IMR-90 (cell line): Measurements from ENCODE around the gene OVOL1. TPM values are rescaled to one million over a fixed set of nuclear protein-coding genes. Genes with fewer than 3 reads are reported as not detected.

Source experiments
- ATAC-seq: fragments of 200-7000 bp; cut with Tn5 transposase; 2 replicates; pipeline ENCODE4 v1.9.1; 2020; ENCODE audit warnings: low read depth, mild to moderate bottlenecking, moderate library complexity
- BruUV-seq: library from RNA; stranded (reverse); fragments of 400-500 nt; replicated peaks from 2 replicates; lab custom pipeline; 2021; lab: Mats Ljungman, UMichigan
- CTCF ChIA-PET: fragments of 300-600 bp; formaldehyde crosslinking; extraction: SDS; loops from one replicate; lab custom pipeline; 2021; ENCODE audit warnings: antibody characterized with exemption; lab: Yijun Ruan, JAX
- POLR2A ChIA-PET: fragments of 300-600 bp; sonication (Branson Sonifier 250); formaldehyde crosslinking; loops from one replicate; lab custom pipeline; 2022; ENCODE audit warnings: antibody characterized with exemption; ENCODE audit not compliant: unreplicated experiment; lab: Charles Lee
- DNase-seq: peaks from one replicate; pipeline ENCODE4 v3.0.0; 2013
- H2AFZ ChIP-seq: replicated peaks from 2 replicates; pipeline ENCODE3; 2013; ENCODE audit warnings: low read length, mild to moderate bottlenecking; ENCODE audit not compliant: poor library complexity
- H2AK5ac ChIP-seq: 2 replicates; pipeline ENCODE4 v1.6.1; 2013; ENCODE audit warnings: low read depth, low read length, inconsistent platforms
- H2AK9ac ChIP-seq: replicated peaks from 2 replicates; pipeline ENCODE3; 2013; ENCODE audit warnings: mild to moderate bottlenecking, low read depth, low read length, moderate library complexity; ENCODE audit not compliant: poor library complexity
- H2BK120ac ChIP-seq: 2 replicates; pipeline ENCODE4 v1.6.1; 2013; ENCODE audit warnings: low read depth, low read length, inconsistent platforms
- H2BK15ac ChIP-seq: 3 replicates; pipeline ENCODE4 v1.6.1; 2013; ENCODE audit warnings: low read depth, low read length, inconsistent platforms
- H2BK20ac ChIP-seq: 2 replicates; pipeline ENCODE4 v1.6.1; 2013; ENCODE audit warnings: low read depth, mild to moderate bottlenecking, inconsistent platforms, low read length, moderate library complexity
- H2BK5ac ChIP-seq: 2 replicates; pipeline ENCODE4 v1.6.1; 2013; ENCODE audit warnings: mild to moderate bottlenecking, low read depth, low read length, inconsistent platforms; ENCODE audit not compliant: poor library complexity, severe bottlenecking
- H3K14ac ChIP-seq: replicated peaks from 2 replicates; pipeline ENCODE4 v1.6.1; 2013; ENCODE audit warnings: low read depth, low read length, inconsistent platforms
- H3K18ac ChIP-seq: 2 replicates; pipeline ENCODE4 v1.6.1; 2013; ENCODE audit warnings: low read depth, low read length, control low read depth
- H3K23ac ChIP-seq: 2 replicates; pipeline ENCODE4 v1.6.1; 2013; ENCODE audit warnings: low read depth, low read length, inconsistent platforms
- H3K27ac ChIP-seq: 2 replicates; pipeline ENCODE4 v1.5.1; 2013; ENCODE audit warnings: mild to moderate bottlenecking, control low read depth, low read length; ENCODE audit not compliant: insufficient read depth
- H3K27me3 ChIP-seq: 2 replicates; pipeline ENCODE4 v1.6.1; 2013; ENCODE audit warnings: low read length; ENCODE audit not compliant: control insufficient read depth, insufficient read depth
- H3K36me3 ChIP-seq: 2 replicates; pipeline ENCODE4 v1.6.1; 2013; ENCODE audit warnings: low read length, mixed read lengths; ENCODE audit not compliant: control insufficient read depth, insufficient read depth
- H3K4ac ChIP-seq: 2 replicates; pipeline ENCODE4 v1.6.1; 2013; ENCODE audit warnings: low read depth, low read length, inconsistent platforms
- H3K4me1 ChIP-seq: 2 replicates; pipeline ENCODE4 v1.6.1; 2013; ENCODE audit warnings: low read length, mixed read lengths; ENCODE audit not compliant: control insufficient read depth, insufficient read depth
- H3K4me2 ChIP-seq: 2 replicates; pipeline ENCODE4 v1.6.1; 2013; ENCODE audit warnings: low read depth, mild to moderate bottlenecking, control low read depth, low read length, moderate library complexity
- H3K4me3 ChIP-seq: 2 replicates; pipeline ENCODE4 v1.5.1; 2013; ENCODE audit warnings: low read depth, mild to moderate bottlenecking, control low read depth, low read length, moderate library complexity; ENCODE audit not compliant: insufficient read depth
- H3K56ac ChIP-seq: 2 replicates; pipeline ENCODE4 v1.6.1; 2013; ENCODE audit warnings: low read length, inconsistent platforms; ENCODE audit not compliant: insufficient read depth; ENCODE audit errors: extremely low read depth
- H3K79me1 ChIP-seq, 2 experiments: 2 replicates each; pipeline ENCODE4 v1.6.1; 2013; ENCODE audit warnings: low read length in 2 of 2, inconsistent platforms in 1 of 2, low read depth in 1 of 2
- H3K9ac ChIP-seq: 2 replicates; pipeline ENCODE4 v1.6.1; 2013; ENCODE audit warnings: low read depth, low read length, control low read depth
- H3K9me1 ChIP-seq: 2 replicates; pipeline ENCODE4 v1.6.1; 2013; ENCODE audit warnings: low read length, inconsistent platforms; ENCODE audit not compliant: insufficient read depth
- H3K9me3 ChIP-seq: 2 replicates; pipeline ENCODE4 v1.6.1; 2013; ENCODE audit warnings: low read length; ENCODE audit not compliant: control insufficient read depth, insufficient read depth
- H4K20me1 ChIP-seq: 2 replicates; pipeline ENCODE4 v1.6.1; 2013; ENCODE audit warnings: low read length, inconsistent platforms; ENCODE audit not compliant: insufficient read depth
- H4K5ac ChIP-seq: 2 replicates; pipeline ENCODE4 v1.6.1; 2013; ENCODE audit warnings: mild to moderate bottlenecking, low read depth, low read length, control low read depth
- H4K8ac ChIP-seq, 2 experiments: 2 replicates each; pipeline ENCODE4 v1.6.1; 2013; ENCODE audit warnings: low read depth in 2 of 2, low read length in 2 of 2, control low read depth in 1 of 2, inconsistent platforms in 1 of 2
- H4K91ac ChIP-seq: 2 replicates; pipeline ENCODE4 v1.6.1; 2013; ENCODE audit warnings: low read depth, low read length, inconsistent platforms; ENCODE audit not compliant: insufficient read depth
- BHLHE40 ChIP-seq: fragments of 150-350 bp; IDR thresholded peaks from 2 replicates; pipeline ENCODE4 v1.6.1; 2016; ENCODE audit warnings: mild to moderate bottlenecking, low read depth, low read length
- CHD1 ChIP-seq: IDR thresholded peaks from 2 replicates; pipeline ENCODE4 v1.6.1; 2012; ENCODE audit warnings: low read depth, low read length, improper control_type of control experiment
- ELK1 ChIP-seq: fragments of 150-350 bp; IDR thresholded peaks from 2 replicates; pipeline ENCODE4 v1.6.1; 2016; ENCODE audit warnings: low read depth, mild to moderate bottlenecking, low read length, moderate library complexity, borderline replicate concordance
- MXI1 ChIP-seq: IDR thresholded peaks from 2 replicates; pipeline ENCODE4 v1.6.1; 2012; ENCODE audit warnings: low read depth, mild to moderate bottlenecking, low read length, moderate library complexity, borderline replicate concordance
- NFE2L2 ChIP-seq: fragments of 150-350 bp; IDR thresholded peaks from 2 replicates; pipeline ENCODE4 v1.6.1; 2016; ENCODE audit warnings: low read depth, mild to moderate bottlenecking, low read length
- RAD21 ChIP-seq: IDR thresholded peaks from 2 replicates; pipeline ENCODE4 v1.6.1; 2012; ENCODE audit warnings: low read length, improper control_type of control experiment
- RFX5 ChIP-seq: IDR thresholded peaks from 2 replicates; pipeline ENCODE4 v1.8.0; 2012; ENCODE audit warnings: low read depth, mild to moderate bottlenecking, low read length, moderate library complexity
- SMC3 ChIP-seq: fragments of 150-350 bp; IDR thresholded peaks from 2 replicates; pipeline ENCODE4 v1.6.1; 2016; ENCODE audit warnings: low read depth, mild to moderate bottlenecking, antibody characterized with exemption, low read length, moderate library complexity
- WGBS, 2 experiments: methylation state at CpG; one replicate each; pipeline versions ENCODE4 v1.1.5 to v1.1.7; 2013; ENCODE audit warnings: missing lambda C conversion rate in 2 of 2; ENCODE audit not compliant: insufficient read length in 1 of 2; ENCODE audit errors: extremely low coverage in 2 of 2; 5-methylcytosine and 5-hydroxymethylcytosine counted together
- dilution Hi-C: fragments of 300-500 bp; cut with HindIII; formaldehyde crosslinking; loops from one replicate; pipeline ENCODE4 v1.14.3; 2018; ENCODE audit warnings: low sequenced_read_pairs; ENCODE audit not compliant: unreplicated experiment
- in situ Hi-C: fragments of 300-500 bp; cut with MboI; formaldehyde crosslinking; loops from 3 replicates; pipeline ENCODE4 v1.14.3; 2019; ENCODE audit warnings: low sequenced_read_pairs, inconsistent platforms, mixed read lengths
- intact Hi-C: fragments of 100-400 bp; cut with micrococcal nuclease; formaldehyde crosslinking; loops from 2 replicates; pipeline ENCODE4 v1.10.0; 2022
- polyA plus RNA-seq, 3 experiments: library from polyadenylated mRNA; depleted of rRNA; stranded (reverse); fragments of >200 nt; gene quantifications; 2 replicates each; pipeline ENCODE4 v1.2.3, GENCODE V29; 2012; ENCODE audit warnings: low replicate concordance in 1 of 3
- total RNA-seq: library from RNA; depleted of rRNA; stranded (reverse); fragments of >200 nt; gene quantifications from 2 replicates; pipeline ENCODE4 v1.2.3, GENCODE V29; 2012
- TF ChIP-seq, protein P1 (sequence below): conservative IDR thresholded peaks from 2 replicates; pipeline ENCODE4 v1.5.1; 2012; ENCODE audit warnings: mild to moderate bottlenecking, low read depth, low read length, improper control_type of control experiment

Gene OVOL1
- total and polyA plus RNA-seq, 2 of the 4 experiments (the other 2 are of a cell fraction), result not detected

- intact Hi-C loops (no loop called here), in situ Hi-C loops (no loop called here), dilution Hi-C loops (no loop called here)
- no peak overlapping the region for H4K8ac ChIP-seq
- peak overlapping the region; percentile 32 for H2AFZ ChIP-seq
- H2BK5ac ChIP-seq, result no peak overlapping the region
- 91% methylated on average over 14 of the region's 23 CpGs; no CpG with 5 or more reads in 1 of the 2 experiments for WGBS, 2 experiments
- H3K23ac ChIP-seq, result no peak overlapping the region; the same call in 1 of the 2 replicates
- H3K27me3 ChIP-seq, result peaks cover 5% of the 10 kb centered on the region; the same call in 1 of the 2 replicates
- BruUV-seq, result no TSS peak
- CTCF ChIA-PET, result no interaction called here
- H2BK20ac ChIP-seq, result no peak overlapping the region
- no peak overlapping the region for H2AK9ac ChIP-seq
- no peak overlapping the region for H3K56ac ChIP-seq
- H4K5ac ChIP-seq, result no peak overlapping the region
- peaks cover 3% of the 10 kb centered on the region; the same call in 1 of the 2 replicates for H3K4me1 ChIP-seq
- no peak for DNase-seq
- H3K9me1 ChIP-seq, result peaks cover 10% of the 10 kb centered on the region
- peaks cover 21% of the 10 kb centered on the region; the same call in 1 of the 2 replicates for H3K36me3 ChIP-seq
- no peak overlapping the region for H2BK15ac ChIP-seq
- no peak overlapping the region for H2BK120ac ChIP-seq
- no peak overlapping the region for H3K4me2 ChIP-seq
- no peak overlapping the region for H3K4ac ChIP-seq
- H3K4me3 ChIP-seq, result no peak overlapping the region
- H4K91ac ChIP-seq, result no peak overlapping the region
- POLR2A ChIA-PET, result no interaction called here
- H3K79me1 ChIP-seq, result peaks cover 30 to 60% of the 10 kb centered on the region in 2 experiments
- no peak for ATAC-seq
- TF ChIP-seq MXI1, result no peak
- TF ChIP-seq BHLHE40, result no peak
- TF ChIP-seq, protein P1, sequence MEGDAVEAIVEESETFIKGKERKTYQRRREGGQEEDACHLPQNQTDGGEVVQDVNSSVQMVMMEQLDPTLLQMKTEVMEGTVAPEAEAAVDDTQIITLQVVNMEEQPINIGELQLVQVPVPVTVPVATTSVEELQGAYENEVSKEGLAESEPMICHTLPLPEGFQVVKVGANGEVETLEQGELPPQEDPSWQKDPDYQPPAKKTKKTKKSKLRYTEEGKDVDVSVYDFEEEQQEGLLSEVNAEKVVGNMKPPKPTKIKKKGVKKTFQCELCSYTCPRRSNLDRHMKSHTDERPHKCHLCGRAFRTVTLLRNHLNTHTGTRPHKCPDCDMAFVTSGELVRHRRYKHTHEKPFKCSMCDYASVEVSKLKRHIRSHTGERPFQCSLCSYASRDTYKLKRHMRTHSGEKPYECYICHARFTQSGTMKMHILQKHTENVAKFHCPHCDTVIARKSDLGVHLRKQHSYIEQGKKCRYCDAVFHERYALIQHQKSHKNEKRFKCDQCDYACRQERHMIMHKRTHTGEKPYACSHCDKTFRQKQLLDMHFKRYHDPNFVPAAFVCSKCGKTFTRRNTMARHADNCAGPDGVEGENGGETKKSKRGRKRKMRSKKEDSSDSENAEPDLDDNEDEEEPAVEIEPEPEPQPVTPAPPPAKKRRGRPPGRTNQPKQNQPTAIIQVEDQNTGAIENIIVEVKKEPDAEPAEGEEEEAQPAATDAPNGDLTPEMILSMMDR, result no peak
- no peak for TF ChIP-seq RFX5
- TF ChIP-seq CHD1, result no peak
- no peak for TF ChIP-seq SMC3
- TF ChIP-seq ELK1, result no peak
- no peak for TF ChIP-seq RAD21
- no peak for TF ChIP-seq NFE2L2
- peaks cover 31% of the 10 kb centered on the region for H4K20me1 ChIP-seq
- H3K9me3 ChIP-seq, result no peaks in the 10 kb centered on the region
- H3K27ac ChIP-seq, result no peak overlapping the region
- H3K18ac ChIP-seq, result no peak overlapping the region
- no peak overlapping the region for H3K9ac ChIP-seq
- H3K14ac ChIP-seq, result no peak overlapping the region
- no peak overlapping the region for H2AK5ac ChIP-seq
Observed at GRCh38 chr11:65777821-65778361, 9.0 kb upstream of the OVOL1 start.
